ENCODE results near the gene RNF214. TPM values are rescaled to one million over a fixed set of nuclear protein-coding genes. Genes with fewer than 3 reads are reported as not detected.
A peak's percentile ranks its signal among the peaks of the same experiment; 100 is the strongest.

RNF214 gene
- total RNA-seq, 2 experiments from 2014 or later, result 12.9 to 15.8 TPM

DNA sequence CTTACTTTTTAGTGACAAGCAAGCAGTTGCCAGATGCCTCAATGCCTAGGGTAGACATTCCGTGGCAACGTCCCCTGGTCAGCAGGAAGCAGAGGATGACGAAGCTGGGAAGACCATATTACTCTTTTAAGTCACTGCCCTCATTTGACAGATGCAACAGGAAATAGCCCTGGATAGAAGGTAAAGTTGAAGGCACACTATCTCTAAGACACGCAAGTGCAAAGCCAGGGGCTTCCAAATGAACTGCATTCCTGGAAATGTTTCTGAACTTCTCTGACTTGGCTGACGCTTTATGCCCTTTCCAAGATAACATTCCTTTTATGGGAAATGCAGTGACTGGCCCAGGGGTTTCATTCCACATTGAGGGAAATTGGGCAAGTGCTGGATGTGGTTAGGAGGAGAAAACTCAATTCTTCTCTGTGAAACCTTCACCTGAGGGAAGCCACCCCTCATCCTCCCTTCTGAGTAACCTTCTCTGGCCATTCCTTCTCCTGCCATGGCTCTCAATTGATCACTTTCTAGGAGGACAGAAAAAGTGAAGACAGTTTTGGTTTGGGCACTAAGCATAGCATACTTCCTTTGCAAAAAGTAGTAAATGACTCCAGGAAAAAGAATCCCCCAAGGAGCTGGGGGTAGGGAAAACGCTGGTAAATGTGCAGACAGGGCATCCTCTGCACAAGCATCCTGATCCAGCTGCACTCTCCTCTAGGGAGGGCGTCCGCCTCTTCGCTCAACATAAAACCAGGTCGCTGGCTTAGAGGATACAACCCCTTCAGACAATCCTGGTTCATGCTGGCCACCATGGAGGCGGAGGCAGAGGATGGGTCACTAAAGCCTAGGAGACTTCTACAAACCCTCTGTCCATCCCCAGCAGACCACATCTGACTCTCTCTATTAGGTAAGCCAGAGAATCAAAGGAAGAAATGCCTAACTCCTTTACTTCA is 15.1 kb upstream of the RNF214 start:
- Mint-ChIP-seq H3K4me1 (ENCODE audit: low read depth) (peaks cover 8% of the 10 kb centered on the region), H3K36me3 (ENCODE audit: low read depth) (peaks cover 92% of the 10 kb centered on the region), H3K27me3 (no peaks in the 10 kb centered on the region), H3K27ac (peak overlapping the region; percentile 54), H3K9me3 (no peaks in the 10 kb centered on the region), H3K4me3 (no peak overlapping the region)
- Histone ChIP-seq H3K4me3 (ENCODE audit: low read length) (no peak overlapping the region), H3K27me3 (ENCODE audit: control insufficient read depth in 1 of 2, insufficient read depth in 2 of 2, low read length in 2 of 2) (no peaks in the 10 kb centered on the region), H3K9me3 (ENCODE audit: control insufficient read depth in 1 of 2, insufficient read depth in 1 of 2, low read length in 2 of 2) (no peaks in the 10 kb centered on the region), H3K4me1 (ENCODE audit: insufficient read depth, low read length) (peaks cover 6% of the 10 kb centered on the region), H3K36me3 (ENCODE audit: insufficient read depth, low read length) (peaks cover 92% of the 10 kb centered on the region), H3K27ac (ENCODE audit: low read depth in 1 of 2, low read length in 2 of 2) (no peak overlapping the region)
- DNase-seq (no peak), ATAC-seq (ENCODE audit: poor library complexity) (no peak)
- POLR2A ChIA-PET, result interaction anchor here (0.8 kb wide), 1 partner anchor 13 kb away, joined by 3 read pairs; no protein-coding TSS in a partner anchor
- CTCF ChIA-PET, result no interaction called here
- TF ChIP-seq, protein P1, sequence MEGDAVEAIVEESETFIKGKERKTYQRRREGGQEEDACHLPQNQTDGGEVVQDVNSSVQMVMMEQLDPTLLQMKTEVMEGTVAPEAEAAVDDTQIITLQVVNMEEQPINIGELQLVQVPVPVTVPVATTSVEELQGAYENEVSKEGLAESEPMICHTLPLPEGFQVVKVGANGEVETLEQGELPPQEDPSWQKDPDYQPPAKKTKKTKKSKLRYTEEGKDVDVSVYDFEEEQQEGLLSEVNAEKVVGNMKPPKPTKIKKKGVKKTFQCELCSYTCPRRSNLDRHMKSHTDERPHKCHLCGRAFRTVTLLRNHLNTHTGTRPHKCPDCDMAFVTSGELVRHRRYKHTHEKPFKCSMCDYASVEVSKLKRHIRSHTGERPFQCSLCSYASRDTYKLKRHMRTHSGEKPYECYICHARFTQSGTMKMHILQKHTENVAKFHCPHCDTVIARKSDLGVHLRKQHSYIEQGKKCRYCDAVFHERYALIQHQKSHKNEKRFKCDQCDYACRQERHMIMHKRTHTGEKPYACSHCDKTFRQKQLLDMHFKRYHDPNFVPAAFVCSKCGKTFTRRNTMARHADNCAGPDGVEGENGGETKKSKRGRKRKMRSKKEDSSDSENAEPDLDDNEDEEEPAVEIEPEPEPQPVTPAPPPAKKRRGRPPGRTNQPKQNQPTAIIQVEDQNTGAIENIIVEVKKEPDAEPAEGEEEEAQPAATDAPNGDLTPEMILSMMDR (IDR thresholded peaks at IDR 0.05), result no peak
- intact Hi-C loops (cut with DNase I, micrococcal nuclease), result no loop called here

DNA sequence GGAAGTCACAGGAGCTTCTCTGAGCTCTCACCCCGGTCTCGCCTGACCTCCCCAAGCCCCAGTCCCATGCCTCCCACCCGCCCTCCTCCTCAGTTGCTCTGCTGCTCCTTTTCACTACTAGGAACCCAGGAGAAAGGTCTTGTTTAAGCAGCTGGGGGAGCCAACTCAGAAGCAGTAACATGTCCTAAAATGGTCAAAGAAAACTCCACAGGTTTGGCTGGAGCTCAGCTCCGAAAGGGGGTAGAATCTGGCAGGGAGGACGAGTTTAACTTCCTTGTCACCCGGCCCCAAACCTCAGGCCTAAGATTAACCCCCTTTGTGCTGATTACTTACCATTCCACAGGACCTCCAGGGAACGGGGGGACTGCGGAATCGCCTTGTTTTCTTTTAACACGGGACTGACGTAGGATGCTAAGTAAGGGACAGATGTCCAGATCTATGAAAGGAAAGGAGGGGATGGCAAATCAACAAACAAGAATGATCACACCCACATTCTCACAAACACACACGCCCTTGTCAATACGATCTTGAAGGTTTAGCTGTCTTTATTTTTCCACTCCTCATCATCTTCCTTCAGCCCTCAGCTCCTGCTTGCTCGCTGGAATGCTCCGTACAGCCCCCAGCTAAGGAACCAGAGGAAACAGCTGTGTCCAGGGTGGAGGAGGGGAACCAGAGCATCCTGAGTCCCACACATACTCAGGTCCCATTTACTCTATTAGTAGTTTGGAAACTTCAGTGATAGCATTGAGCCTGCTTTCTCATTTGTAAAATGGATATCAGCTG is 14.1 kb upstream of the RNF214 start:
- POLR2A ChIA-PET, result interaction anchor here (1.0 kb wide), 1 partner anchor 12 kb away, joined by 3 read pairs; no protein-coding TSS in a partner anchor
- CTCF ChIA-PET, result interaction anchor here (0.6 kb wide), 1 partner anchor 24 kb away, joined by 3 read pairs; no protein-coding TSS in a partner anchor
- Histone ChIP-seq H3K4me1 (ENCODE audit: insufficient read depth, low read length) (peaks cover 6% of the 10 kb centered on the region), H3K4me3 (ENCODE audit: low read length) (no peak overlapping the region), H3K9me3 (ENCODE audit: control insufficient read depth in 1 of 2, insufficient read depth in 1 of 2, low read length in 2 of 2) (no peaks in the 10 kb centered on the region), H3K27me3 (ENCODE audit: control insufficient read depth in 1 of 2, insufficient read depth in 2 of 2, low read length in 2 of 2) (no peaks in the 10 kb centered on the region), H3K36me3 (ENCODE audit: insufficient read depth, low read length) (peaks cover 91% of the 10 kb centered on the region), H3K27ac (ENCODE audit: low read depth in 1 of 2, low read length in 2 of 2) (no peak overlapping the region)
- TF ChIP-seq, protein P1 (IDR thresholded peaks at IDR 0.05), result no peak
- ATAC-seq (ENCODE audit: poor library complexity) (no peak), DNase-seq (no peak)
- H3K9me3 Mint-ChIP-seq, result no peaks in the 10 kb centered on the region
- intact Hi-C loops (cut with DNase I, micrococcal nuclease), result no loop called here
- peaks cover 8% of the 10 kb centered on the region for H3K4me1 Mint-ChIP-seq (ENCODE audit: low read depth)
- peaks cover 94% of the 10 kb centered on the region for H3K36me3 Mint-ChIP-seq (ENCODE audit: low read depth)
- H3K27ac Mint-ChIP-seq, result peak overlapping the region; percentile 54
- H3K4me3 Mint-ChIP-seq, result no peak overlapping the region
- no peaks in the 10 kb centered on the region for H3K27me3 Mint-ChIP-seq

DNA sequence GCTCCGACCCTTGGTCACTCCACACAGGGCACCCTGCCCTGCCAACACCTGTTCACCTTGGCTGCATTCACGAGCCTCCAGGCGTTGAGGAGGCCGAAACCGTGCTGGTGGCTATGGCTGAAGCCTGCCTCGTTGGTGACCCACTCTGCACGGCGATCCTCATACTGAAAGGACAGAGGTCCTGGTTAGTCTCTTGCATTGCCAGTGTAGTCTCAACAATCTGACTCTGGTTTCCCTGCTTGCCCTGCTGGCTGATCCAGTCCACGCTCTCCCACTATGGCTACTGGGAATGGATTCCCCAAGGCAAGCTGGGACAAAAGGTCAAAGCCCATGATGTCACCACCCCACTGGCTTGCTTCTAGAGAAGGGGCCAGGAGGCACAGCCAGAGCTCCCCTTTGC is 13.5 kb upstream of the RNF214 start:
- no peak overlapping the region for H3K27ac Mint-ChIP-seq
- no peak overlapping the region for H3K27ac ChIP-seq (ENCODE audit: low read depth in 1 of 2, low read length in 2 of 2)
- POLR2A ChIA-PET, result interaction anchor here (1.0 kb wide), 1 partner anchor 11 kb away, joined by 3 read pairs; no protein-coding TSS in a partner anchor

More for the DNA sequence above, 13.5 kb upstream of the RNF214 start:
- Mint-ChIP-seq H3K36me3 (ENCODE audit: low read depth) (peaks cover 94% of the 10 kb centered on the region), H3K4me3 (no peak overlapping the region), H3K4me1 (ENCODE audit: low read depth) (peaks cover 8% of the 10 kb centered on the region), H3K9me3 (no peaks in the 10 kb centered on the region), H3K27me3 (no peaks in the 10 kb centered on the region)
- no peak for DNase-seq
- ATAC-seq (ENCODE audit: poor library complexity), result no peak
- H3K4me1 ChIP-seq (ENCODE audit: insufficient read depth, low read length), result peaks cover 6% of the 10 kb centered on the region
- no peaks in the 10 kb centered on the region for H3K9me3 ChIP-seq (ENCODE audit: control insufficient read depth in 1 of 2, insufficient read depth in 1 of 2, low read length in 2 of 2)
- TF ChIP-seq, protein P1 (IDR thresholded peaks at IDR 0.05), result no peak
- intact Hi-C loops (cut with DNase I, micrococcal nuclease), result no loop called here
- H3K4me3 ChIP-seq (ENCODE audit: low read length), result no peak overlapping the region
- CTCF ChIA-PET, result no interaction called here
- H3K27me3 ChIP-seq (ENCODE audit: control insufficient read depth in 1 of 2, insufficient read depth in 2 of 2, low read length in 2 of 2), result no peaks in the 10 kb centered on the region
- H3K36me3 ChIP-seq (ENCODE audit: insufficient read depth, low read length), result peaks cover 92% of the 10 kb centered on the region

Data from CD4-positive, alpha-beta T cell (primary cell).